AG10803 (cell line): ENCODE results near the gene IRAK1BP1.
"Not testable (repeated sequence)": the region's sequence is repeated elsewhere in the genome, so short reads cannot be mapped to it uniquely, and the experiment has no call there.

Source experiments
- DNase-seq: peaks from one replicate; pipeline ENCODE4 v3.0.0; 2010; ENCODE audit warnings: low read depth
- H3K4me3 ChIP-seq: 2 replicates; pipeline ENCODE4 v1.5.1; 2011; ENCODE audit warnings: mild to moderate bottlenecking, low read length, control low read depth
- TF ChIP-seq, protein P1 (sequence below): conservative IDR thresholded peaks from 2 replicates; pipeline ENCODE4 v1.5.1; 2011; ENCODE audit warnings: mild to moderate bottlenecking, low read length, control low read depth, inconsistent platforms

Gene IRAK1BP1

GRCh38 chr6:78911218-78911940 lies 44.0 kb downstream of the IRAK1BP1 start:
- peak overlapping the region; percentile 64 for H3K4me3 ChIP-seq
- peak; percentile 19 for DNase-seq
- TF ChIP-seq, protein P1, sequence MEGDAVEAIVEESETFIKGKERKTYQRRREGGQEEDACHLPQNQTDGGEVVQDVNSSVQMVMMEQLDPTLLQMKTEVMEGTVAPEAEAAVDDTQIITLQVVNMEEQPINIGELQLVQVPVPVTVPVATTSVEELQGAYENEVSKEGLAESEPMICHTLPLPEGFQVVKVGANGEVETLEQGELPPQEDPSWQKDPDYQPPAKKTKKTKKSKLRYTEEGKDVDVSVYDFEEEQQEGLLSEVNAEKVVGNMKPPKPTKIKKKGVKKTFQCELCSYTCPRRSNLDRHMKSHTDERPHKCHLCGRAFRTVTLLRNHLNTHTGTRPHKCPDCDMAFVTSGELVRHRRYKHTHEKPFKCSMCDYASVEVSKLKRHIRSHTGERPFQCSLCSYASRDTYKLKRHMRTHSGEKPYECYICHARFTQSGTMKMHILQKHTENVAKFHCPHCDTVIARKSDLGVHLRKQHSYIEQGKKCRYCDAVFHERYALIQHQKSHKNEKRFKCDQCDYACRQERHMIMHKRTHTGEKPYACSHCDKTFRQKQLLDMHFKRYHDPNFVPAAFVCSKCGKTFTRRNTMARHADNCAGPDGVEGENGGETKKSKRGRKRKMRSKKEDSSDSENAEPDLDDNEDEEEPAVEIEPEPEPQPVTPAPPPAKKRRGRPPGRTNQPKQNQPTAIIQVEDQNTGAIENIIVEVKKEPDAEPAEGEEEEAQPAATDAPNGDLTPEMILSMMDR: no peak

GRCh38 chr6:78916411-78916810 lies 49.1 kb downstream of the IRAK1BP1 start:
- TF ChIP-seq, protein P1: no peak
- no peak overlapping the region for H3K4me3 ChIP-seq
- DNase-seq: no peak

DNA sequence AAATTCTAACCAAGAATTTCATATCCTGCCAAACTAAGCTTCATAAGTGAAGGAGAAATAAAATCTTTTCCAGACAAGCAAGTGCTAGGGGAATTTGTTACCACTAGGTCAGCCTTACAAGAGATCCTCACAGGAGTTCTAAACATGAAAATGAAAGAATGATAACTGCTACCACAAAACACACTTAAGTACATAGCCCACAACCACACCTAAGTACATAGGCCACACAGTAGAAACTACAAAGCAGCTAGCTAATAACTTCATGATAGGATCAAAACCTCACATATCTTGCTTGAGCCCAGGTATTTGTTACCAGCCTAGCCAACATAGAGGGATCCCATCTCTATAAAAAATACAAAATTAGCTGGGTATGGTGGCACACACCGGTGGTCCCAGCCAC lies 50.4 kb downstream of the IRAK1BP1 start:
- no peak for DNase-seq
- TF ChIP-seq, protein P1: no peak
- H3K4me3 ChIP-seq: no peak overlapping the region

DNA sequence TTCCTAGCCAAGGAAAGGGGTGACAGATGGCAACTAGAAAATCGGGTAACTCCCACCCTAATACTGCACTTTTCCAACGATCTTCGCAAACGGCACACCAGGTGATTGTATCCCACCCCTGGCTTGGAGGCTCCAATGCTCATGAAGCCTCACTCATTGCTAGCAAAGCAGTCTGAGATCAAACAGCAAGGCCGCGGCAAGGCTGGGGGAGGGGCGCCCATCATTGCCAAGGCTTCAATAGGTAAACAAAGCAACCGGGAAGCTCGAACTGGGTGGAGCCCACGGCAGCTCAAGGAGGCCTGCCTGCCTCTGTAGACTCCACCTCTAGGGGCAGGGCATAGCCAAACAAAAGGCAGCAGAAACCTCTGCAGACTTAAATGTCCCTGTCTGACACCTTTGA lies 53.8 kb downstream of the IRAK1BP1 start:
- DNase-seq, H3K4me3 ChIP-seq: not testable (repeated sequence)

- TF ChIP-seq, protein P1: no peak
- DNase-seq: no peak
- no peak overlapping the region for H3K4me3 ChIP-seq
Observed at GRCh38 chr6:78925317-78925716, 58.0 kb downstream of the IRAK1BP1 start.

GRCh38 chr6:78935553-78935952 lies 68.2 kb downstream of the IRAK1BP1 start:
- H3K4me3 ChIP-seq: no peak overlapping the region
- no peak for DNase-seq
- TF ChIP-seq, protein P1: no peak

DNA sequence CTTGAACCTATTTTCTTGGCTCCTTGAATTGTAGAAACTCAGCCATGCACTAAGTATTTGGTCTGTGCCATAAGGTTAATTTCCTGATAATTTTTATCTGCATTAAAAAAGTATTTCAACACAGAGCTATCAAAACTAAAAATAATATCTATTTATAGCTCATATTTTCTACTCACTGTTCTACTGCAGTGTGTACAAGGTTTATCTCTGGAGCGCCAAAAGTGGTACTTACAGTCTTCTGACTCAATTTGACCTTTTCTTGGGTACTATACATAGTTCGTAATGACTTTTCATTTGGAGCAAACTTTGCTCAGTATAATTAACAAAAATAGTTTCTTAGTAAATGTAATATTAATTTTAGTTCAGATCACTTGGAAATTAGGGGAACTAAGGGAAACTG lies 69.2 kb downstream of the IRAK1BP1 start:
- no peak overlapping the region for H3K4me3 ChIP-seq
- TF ChIP-seq, protein P1: no peak
- DNase-seq: no peak
